GM12878 (cell line): ENCODE data around the gene NT5C3A. TPM values are rescaled to one million over a fixed set of nuclear protein-coding genes. Genes with fewer than 3 reads are reported as not detected.

Experiments used
- CREB1 ChIP-seq: IDR thresholded peaks from 2 replicates; pipeline ENCODE4 v1.6.1; 2012; ENCODE audit warnings: low read depth, mild to moderate bottlenecking, inconsistent platforms
- GATAD2B ChIP-seq: fragments of 450-650 bp; conservative IDR thresholded peaks from 2 replicates; pipeline ENCODE4 v1.6.1; 2017; ENCODE audit warnings: low read depth, mild to moderate bottlenecking, moderate library complexity
- HDAC6 ChIP-seq: fragments of 200-600 bp; sonication (generic); IDR thresholded peaks from one replicate; pipeline ENCODE4 v1.8.0; 2017; ENCODE audit warnings: antibody characterized with exemption; ENCODE audit not compliant: unreplicated experiment
- JUND ChIP-seq: IDR thresholded peaks from 2 replicates; pipeline ENCODE4 v1.6.1; 2012; ENCODE audit warnings: low read depth, mild to moderate bottlenecking, low read length, improper control_type of control experiment, moderate library complexity
- KDM1A ChIP-seq: fragments of 200-600 bp; sonication (generic); IDR thresholded peaks from 2 replicates; pipeline ENCODE4 v1.6.1; 2016; ENCODE audit warnings: borderline replicate concordance
- MEF2A ChIP-seq: IDR thresholded peaks from 2 replicates; pipeline ENCODE4 v1.6.1; 2011; ENCODE audit warnings: low read depth, mild to moderate bottlenecking, low read length, moderate library complexity; ENCODE audit not compliant: insufficient read depth
- PML ChIP-seq: IDR thresholded peaks from 2 replicates; pipeline ENCODE4 v1.6.1; 2012; ENCODE audit warnings: low read length, inconsistent platforms
- SMC3 ChIP-seq: IDR thresholded peaks from 2 replicates; pipeline ENCODE4 v1.6.1; 2011; ENCODE audit warnings: low read length, improper control_type of control experiment, borderline replicate concordance
- SRF ChIP-seq, 2 experiments: IDR thresholded peaks; 2 replicates each; pipeline ENCODE4 v1.6.1; 2011; ENCODE audit warnings: low read depth in 2 of 2, low read length in 2 of 2, mild to moderate bottlenecking in 1 of 2, moderate library complexity in 1 of 2
- ZNF384 ChIP-seq: IDR thresholded peaks from 2 replicates; pipeline ENCODE4 v1.6.1; 2012; ENCODE audit warnings: low read depth, mild to moderate bottlenecking, low read length, improper control_type of control experiment, borderline replicate concordance
- polyA plus RNA-seq, 11 experiments: library from polyadenylated mRNA; depleted of rRNA in 4 of 11; unstranded in 6 of 11; stranded (reverse) in 5 of 11; fragments of >200 nt; fragmentation: Nextera tagmentation in 4 of 11; fragmentation: Illumina TruSeq in 1 of 11; extraction: Ambion mirVana in 4 of 11; extraction: Trizol in 1 of 11; gene quantifications; 1 replicate in 1 of 11; 2 replicates in 10 of 11; pipeline versions ENCODE4 v1.2.1 to v1.2.3, GENCODE V29; 2011 to 2016; ENCODE audit warnings: inconsistent platforms in 2 of 11, missing spikeins in 2 of 11, low read depth in 1 of 11
- total RNA-seq, 4 experiments: library from RNA; depleted of rRNA in 3 of 4; stranded (reverse); fragments of >200 nt in 3 of 4; fragmentation: Illumina TruSeq in 1 of 4; extraction: Trizol in 1 of 4; gene quantifications; 2 replicates each; pipeline versions ENCODE4 v1.2.1 to v1.2.3, GENCODE V29; 2013 to 2021
- TF ChIP-seq, protein P1 (sequence below), 3 experiments: IDR thresholded peaks in 2 of 3; conservative IDR thresholded peaks in 1 of 3; 2 replicates each; pipeline ENCODE4 v1.5.1; 2011; ENCODE audit warnings: low read depth in 3 of 3, low read length in 3 of 3, mild to moderate bottlenecking in 3 of 3, control low read depth in 2 of 3, moderate library complexity in 2 of 3, inconsistent platforms in 1 of 3, mixed read lengths in 1 of 3; ENCODE audit not compliant: control insufficient read depth in 2 of 3, insufficient read depth in 1 of 3; ENCODE audit errors: extremely low read depth in 1 of 3
- TF ChIP-seq, protein P2 (sequence below): fragments of 150-350 bp; IDR thresholded peaks from 2 replicates; pipeline ENCODE4 v1.6.1; 2014; ENCODE audit warnings: mild to moderate bottlenecking, low read depth, low read length
- TF ChIP-seq, protein P3 (sequence below): fragments of 450-650 bp; IDR thresholded peaks from 2 replicates; pipeline ENCODE4 v1.6.1; 2017; ENCODE audit warnings: mild to moderate bottlenecking
- TF ChIP-seq, protein P4 (sequence below): fragments of 450-650 bp; IDR thresholded peaks from 2 replicates; pipeline ENCODE4 v1.6.1; 2017; ENCODE audit warnings: antibody characterized with exemption, mild to moderate bottlenecking, moderate library complexity
- TF ChIP-seq, protein P5 (sequence below): fragments of 450-650 bp; IDR thresholded peaks from 2 replicates; pipeline ENCODE4 v1.6.1; 2018; ENCODE audit warnings: mild to moderate bottlenecking, low read depth, moderate library complexity; ENCODE audit not compliant: partially characterized antibody
- TF ChIP-seq, protein P6 (sequence below): fragments of 450-650 bp; IDR thresholded peaks from 2 replicates; pipeline ENCODE4 v1.6.1; 2016; ENCODE audit warnings: mild to moderate bottlenecking

The NT5C3A gene
- total and polyA plus RNA-seq, 10 of the 15 experiments (the other 5 are each of a cell fraction or from before 2014, with no cell fraction given), result 53.0 to 111 (median 71.4) TPM

DNA sequence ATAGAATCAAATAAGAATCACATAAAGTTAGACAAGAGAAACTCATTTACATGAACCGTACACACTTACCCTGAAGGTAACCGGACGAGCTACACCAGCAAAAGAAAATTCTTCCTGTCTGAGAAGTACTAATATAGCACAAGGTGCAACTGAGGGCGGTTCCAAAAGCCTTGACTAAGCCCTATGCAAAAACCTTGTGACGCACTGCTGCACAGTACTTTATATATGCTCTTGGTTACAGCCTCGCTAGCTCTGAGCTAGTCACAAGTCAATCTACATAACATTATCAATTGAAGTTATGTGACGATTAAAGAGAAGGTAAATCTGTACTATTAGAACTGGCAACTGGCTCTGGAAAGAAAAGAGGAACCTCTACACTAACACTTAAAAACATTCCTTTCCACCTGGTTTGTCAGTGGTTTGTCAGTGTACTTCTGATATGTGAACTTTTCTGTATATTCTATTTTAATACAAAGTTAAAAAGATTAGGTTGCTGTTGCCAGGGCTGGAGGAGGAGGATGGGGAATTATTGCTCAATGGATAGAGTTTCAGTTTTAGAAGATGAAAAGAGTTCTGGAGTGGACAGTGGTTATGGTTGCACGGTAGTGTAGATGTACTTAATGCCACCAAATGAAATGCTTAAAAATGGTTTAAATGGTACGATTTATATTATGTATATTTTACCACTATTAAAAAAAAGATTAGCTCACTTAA lies 21.6 kb downstream of the NT5C3A start (continued):
- TF ChIP-seq, protein P1, sequence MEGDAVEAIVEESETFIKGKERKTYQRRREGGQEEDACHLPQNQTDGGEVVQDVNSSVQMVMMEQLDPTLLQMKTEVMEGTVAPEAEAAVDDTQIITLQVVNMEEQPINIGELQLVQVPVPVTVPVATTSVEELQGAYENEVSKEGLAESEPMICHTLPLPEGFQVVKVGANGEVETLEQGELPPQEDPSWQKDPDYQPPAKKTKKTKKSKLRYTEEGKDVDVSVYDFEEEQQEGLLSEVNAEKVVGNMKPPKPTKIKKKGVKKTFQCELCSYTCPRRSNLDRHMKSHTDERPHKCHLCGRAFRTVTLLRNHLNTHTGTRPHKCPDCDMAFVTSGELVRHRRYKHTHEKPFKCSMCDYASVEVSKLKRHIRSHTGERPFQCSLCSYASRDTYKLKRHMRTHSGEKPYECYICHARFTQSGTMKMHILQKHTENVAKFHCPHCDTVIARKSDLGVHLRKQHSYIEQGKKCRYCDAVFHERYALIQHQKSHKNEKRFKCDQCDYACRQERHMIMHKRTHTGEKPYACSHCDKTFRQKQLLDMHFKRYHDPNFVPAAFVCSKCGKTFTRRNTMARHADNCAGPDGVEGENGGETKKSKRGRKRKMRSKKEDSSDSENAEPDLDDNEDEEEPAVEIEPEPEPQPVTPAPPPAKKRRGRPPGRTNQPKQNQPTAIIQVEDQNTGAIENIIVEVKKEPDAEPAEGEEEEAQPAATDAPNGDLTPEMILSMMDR (IDR thresholded peaks at IDR 0.05 in 2 of 3, conservative IDR thresholded peaks at IDR 0.05 in 1 of 3; ENCODE audit: control insufficient read depth in 2 of 3, extremely low read depth in 1 of 3, insufficient read depth in 1 of 3, low read depth in 3 of 3, low read length in 3 of 3), result no peak
- TF ChIP-seq HDAC6 (peak; percentile 75), KDM1A (no peak), MEF2A (peak; percentile 60; the same call in 1 of the 2 replicates), CREB1 (peak; percentile 74), ZNF384 (no peak), PML (peak; percentile 85), SMC3 (no peak), SRF (IDR thresholded peaks at IDR 0.05; ENCODE audit: low read depth in 2 of 2, low read length in 2 of 2) (0 out of 4 replicates have a peak, but pooled peaks of 1 of the 2 experiments have one; percentile 6), GATAD2B (no peak), JUND (no peak)
- TF ChIP-seq, protein P2, sequence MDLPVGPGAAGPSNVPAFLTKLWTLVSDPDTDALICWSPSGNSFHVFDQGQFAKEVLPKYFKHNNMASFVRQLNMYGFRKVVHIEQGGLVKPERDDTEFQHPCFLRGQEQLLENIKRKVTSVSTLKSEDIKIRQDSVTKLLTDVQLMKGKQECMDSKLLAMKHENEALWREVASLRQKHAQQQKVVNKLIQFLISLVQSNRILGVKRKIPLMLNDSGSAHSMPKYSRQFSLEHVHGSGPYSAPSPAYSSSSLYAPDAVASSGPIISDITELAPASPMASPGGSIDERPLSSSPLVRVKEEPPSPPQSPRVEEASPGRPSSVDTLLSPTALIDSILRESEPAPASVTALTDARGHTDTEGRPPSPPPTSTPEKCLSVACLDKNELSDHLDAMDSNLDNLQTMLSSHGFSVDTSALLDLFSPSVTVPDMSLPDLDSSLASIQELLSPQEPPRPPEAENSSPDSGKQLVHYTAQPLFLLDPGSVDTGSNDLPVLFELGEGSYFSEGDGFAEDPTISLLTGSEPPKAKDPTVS, result no peak
- TF ChIP-seq, protein P3, sequence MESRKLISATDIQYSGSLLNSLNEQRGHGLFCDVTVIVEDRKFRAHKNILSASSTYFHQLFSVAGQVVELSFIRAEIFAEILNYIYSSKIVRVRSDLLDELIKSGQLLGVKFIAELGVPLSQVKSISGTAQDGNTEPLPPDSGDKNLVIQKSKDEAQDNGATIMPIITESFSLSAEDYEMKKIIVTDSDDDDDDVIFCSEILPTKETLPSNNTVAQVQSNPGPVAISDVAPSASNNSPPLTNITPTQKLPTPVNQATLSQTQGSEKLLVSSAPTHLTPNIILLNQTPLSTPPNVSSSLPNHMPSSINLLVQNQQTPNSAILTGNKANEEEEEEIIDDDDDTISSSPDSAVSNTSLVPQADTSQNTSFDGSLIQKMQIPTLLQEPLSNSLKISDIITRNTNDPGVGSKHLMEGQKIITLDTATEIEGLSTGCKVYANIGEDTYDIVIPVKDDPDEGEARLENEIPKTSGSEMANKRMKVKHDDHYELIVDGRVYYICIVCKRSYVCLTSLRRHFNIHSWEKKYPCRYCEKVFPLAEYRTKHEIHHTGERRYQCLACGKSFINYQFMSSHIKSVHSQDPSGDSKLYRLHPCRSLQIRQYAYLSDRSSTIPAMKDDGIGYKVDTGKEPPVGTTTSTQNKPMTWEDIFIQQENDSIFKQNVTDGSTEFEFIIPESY, result no peak
- TF ChIP-seq, protein P4, sequence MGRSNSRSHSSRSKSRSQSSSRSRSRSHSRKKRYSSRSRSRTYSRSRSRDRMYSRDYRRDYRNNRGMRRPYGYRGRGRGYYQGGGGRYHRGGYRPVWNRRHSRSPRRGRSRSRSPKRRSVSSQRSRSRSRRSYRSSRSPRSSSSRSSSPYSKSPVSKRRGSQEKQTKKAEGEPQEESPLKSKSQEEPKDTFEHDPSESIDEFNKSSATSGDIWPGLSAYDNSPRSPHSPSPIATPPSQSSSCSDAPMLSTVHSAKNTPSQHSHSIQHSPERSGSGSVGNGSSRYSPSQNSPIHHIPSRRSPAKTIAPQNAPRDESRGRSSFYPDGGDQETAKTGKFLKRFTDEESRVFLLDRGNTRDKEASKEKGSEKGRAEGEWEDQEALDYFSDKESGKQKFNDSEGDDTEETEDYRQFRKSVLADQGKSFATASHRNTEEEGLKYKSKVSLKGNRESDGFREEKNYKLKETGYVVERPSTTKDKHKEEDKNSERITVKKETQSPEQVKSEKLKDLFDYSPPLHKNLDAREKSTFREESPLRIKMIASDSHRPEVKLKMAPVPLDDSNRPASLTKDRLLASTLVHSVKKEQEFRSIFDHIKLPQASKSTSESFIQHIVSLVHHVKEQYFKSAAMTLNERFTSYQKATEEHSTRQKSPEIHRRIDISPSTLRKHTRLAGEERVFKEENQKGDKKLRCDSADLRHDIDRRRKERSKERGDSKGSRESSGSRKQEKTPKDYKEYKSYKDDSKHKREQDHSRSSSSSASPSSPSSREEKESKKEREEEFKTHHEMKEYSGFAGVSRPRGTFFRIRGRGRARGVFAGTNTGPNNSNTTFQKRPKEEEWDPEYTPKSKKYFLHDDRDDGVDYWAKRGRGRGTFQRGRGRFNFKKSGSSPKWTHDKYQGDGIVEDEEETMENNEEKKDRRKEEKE, result no peak
- TF ChIP-seq, protein P5, sequence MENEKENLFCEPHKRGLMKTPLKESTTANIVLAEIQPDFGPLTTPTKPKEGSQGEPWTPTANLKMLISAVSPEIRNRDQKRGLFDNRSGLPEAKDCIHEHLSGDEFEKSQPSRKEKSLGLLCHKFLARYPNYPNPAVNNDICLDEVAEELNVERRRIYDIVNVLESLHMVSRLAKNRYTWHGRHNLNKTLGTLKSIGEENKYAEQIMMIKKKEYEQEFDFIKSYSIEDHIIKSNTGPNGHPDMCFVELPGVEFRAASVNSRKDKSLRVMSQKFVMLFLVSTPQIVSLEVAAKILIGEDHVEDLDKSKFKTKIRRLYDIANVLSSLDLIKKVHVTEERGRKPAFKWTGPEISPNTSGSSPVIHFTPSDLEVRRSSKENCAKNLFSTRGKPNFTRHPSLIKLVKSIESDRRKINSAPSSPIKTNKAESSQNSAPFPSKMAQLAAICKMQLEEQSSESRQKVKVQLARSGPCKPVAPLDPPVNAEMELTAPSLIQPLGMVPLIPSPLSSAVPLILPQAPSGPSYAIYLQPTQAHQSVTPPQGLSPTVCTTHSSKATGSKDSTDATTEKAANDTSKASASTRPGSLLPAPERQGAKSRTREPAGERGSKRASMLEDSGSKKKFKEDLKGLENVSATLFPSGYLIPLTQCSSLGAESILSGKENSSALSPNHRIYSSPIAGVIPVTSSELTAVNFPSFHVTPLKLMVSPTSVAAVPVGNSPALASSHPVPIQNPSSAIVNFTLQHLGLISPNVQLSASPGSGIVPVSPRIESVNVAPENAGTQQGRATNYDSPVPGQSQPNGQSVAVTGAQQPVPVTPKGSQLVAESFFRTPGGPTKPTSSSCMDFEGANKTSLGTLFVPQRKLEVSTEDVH, result no peak
- TF ChIP-seq, protein P6, sequence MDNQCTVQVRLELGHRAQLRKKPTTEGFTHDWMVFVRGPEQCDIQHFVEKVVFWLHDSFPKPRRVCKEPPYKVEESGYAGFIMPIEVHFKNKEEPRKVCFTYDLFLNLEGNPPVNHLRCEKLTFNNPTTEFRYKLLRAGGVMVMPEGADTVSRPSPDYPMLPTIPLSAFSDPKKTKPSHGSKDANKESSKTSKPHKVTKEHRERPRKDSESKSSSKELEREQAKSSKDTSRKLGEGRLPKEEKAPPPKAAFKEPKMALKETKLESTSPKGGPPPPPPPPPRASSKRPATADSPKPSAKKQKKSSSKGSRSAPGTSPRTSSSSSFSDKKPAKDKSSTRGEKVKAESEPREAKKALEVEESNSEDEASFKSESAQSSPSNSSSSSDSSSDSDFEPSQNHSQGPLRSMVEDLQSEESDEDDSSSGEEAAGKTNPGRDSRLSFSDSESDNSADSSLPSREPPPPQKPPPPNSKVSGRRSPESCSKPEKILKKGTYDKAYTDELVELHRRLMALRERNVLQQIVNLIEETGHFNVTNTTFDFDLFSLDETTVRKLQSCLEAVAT, result no peak
